Psoas muscle (tissue), 8 donors: ENCODE measurements around the gene ZNF267. TPM values are rescaled to one million over a fixed set of nuclear protein-coding genes. Genes with fewer than 3 reads are reported as not detected.
"Not testable (repeated sequence)": the region's sequence is repeated elsewhere in the genome, so short reads cannot be mapped to it uniquely, and the experiment has no call there.

ENCODE experiments used
- ATAC-seq, 4 donors: fragments of 200-7000 bp; cut with Tn5 transposase; one replicate each; pipeline ENCODE4 v1.9.1; 2020; ENCODE audit warnings: moderate library complexity in 3 of 4, mild to moderate bottlenecking in 2 of 4
- DNase-seq, 2 donors: peaks; one replicate each; pipeline ENCODE4 v3.0.0-alpha.2; 2020
- H3K27ac ChIP-seq: fragments of 200-600 bp; one replicate; pipeline ENCODE4 v1.8.0; 2022
- H3K27me3 ChIP-seq, 3 donors: fragments of 200-600 bp in 1 of 3; one replicate each; pipeline versions ENCODE4 v1.6.1 to v1.8.0; 2013 to 2022; ENCODE audit warnings: low read length in 2 of 3, mild to moderate bottlenecking in 2 of 3, moderate library complexity in 1 of 3; ENCODE audit not compliant: insufficient read depth in 3 of 3
- H3K36me3 ChIP-seq, 2 donors: fragments of 200-600 bp in 1 of 2; one replicate each; pipeline versions ENCODE4 v1.6.1 to v1.8.0; 2013 to 2022; ENCODE audit warnings: low read depth in 1 of 2, mild to moderate bottlenecking in 1 of 2, moderate library complexity in 1 of 2; ENCODE audit not compliant: insufficient read depth in 1 of 2
- H3K4me1 ChIP-seq: fragments of 200-600 bp; one replicate; pipeline ENCODE4 v1.8.0; 2022
- H3K4me3 ChIP-seq: fragments of 200-600 bp; one replicate; pipeline ENCODE4 v1.8.0; 2022; ENCODE audit warnings: mild to moderate bottlenecking
- H3K9me3 ChIP-seq: fragments of 200-600 bp; one replicate; pipeline ENCODE4 v1.8.0; 2022
- WGBS, 3 donors: extraction: QIAGEN DNeasy Blood & Tissue Kit; methylation state at CpG; one replicate each; pipeline versions ENCODE4 v1.1.6 to v1.1.7; 2013; 5-methylcytosine and 5-hydroxymethylcytosine counted together
- intact Hi-C, 2 donors: fragments of 100-400 bp; cut with DNase I; formaldehyde crosslinking; loops; one replicate each; pipeline versions ENCODE4 v1.11.0 to v1.14.2; 2022
- polyA plus RNA-seq, 3 donors: library from polyadenylated mRNA; stranded (reverse); fragments of 200-250 nt; gene quantifications; one replicate each; pipeline ENCODE4 v1.2.3, GENCODE V29; 2013
- total RNA-seq, 4 donors: library from RNA; stranded (reverse); fragmentation: NEBNext Ultra II Directional in 2 of 4; extraction: Animal tissue kit (Norgen Biotek cat#: 25700) in 2 of 4; gene quantifications; one replicate each; pipeline versions ENCODE4 v1.2.1 to v1.2.4, GENCODE V29; 2021 to 2023
- TF ChIP-seq, protein P1 (sequence below): fragments of 200-600 bp; IDR thresholded peaks from one replicate; pipeline ENCODE4 v1.8.0; 2022; ENCODE audit warnings: antibody characterized with exemption
- donor health status: healthy with polysubstance abuse.
- donor health status: DM: no; HTN: no; CAD: no; lungs with moderate emphysema.
- donor health status: Bipolar disorder and iron deficiency.
- donor health status: healthy.
- donor health status: DM: yes; HTN: yes; CAD: no.
- donor health status: DM: no; HTN: no; CAD: no.
- donor health status: DM: no; HTN: no; CAD: no.
- donor health status: DM: yes; HTN: yes; CAD: no.

ZNF267 gene
- total and polyA plus RNA-seq, 7 donors, result 4.1 to 33.2 (median 9.4) TPM

DNA sequence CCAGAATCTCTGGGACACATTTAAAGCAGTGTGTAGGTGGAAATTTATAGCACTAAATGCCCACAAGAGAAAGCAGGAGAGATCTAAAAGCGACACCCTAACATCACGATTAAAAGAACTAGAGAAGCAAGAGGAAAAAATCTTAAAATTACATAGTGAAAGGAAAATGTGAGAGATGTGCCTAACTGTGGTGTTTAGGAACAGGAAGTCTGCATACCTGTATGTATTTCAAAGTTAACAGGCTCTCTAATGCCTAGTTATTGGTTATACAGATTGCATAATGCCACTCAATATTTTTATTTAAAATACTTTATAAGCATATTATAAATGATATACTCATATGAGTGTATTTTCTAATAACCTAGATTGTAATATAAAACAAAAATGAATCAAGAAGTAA, 25.9 kb downstream of the ZNF267 start:
- Histone ChIP-seq H3K4me1 (no peaks in the 10 kb centered on the region), H3K27ac (no peak overlapping the region), H3K9me3 (peaks cover 26% of the 10 kb centered on the region), H3K27me3 (no peaks in the 10 kb centered on the region), H3K36me3 (peaks cover 0 to 24% of the 10 kb centered on the region in 2 donors), H3K4me3 (no peak overlapping the region)
- TF ChIP-seq, protein P1, sequence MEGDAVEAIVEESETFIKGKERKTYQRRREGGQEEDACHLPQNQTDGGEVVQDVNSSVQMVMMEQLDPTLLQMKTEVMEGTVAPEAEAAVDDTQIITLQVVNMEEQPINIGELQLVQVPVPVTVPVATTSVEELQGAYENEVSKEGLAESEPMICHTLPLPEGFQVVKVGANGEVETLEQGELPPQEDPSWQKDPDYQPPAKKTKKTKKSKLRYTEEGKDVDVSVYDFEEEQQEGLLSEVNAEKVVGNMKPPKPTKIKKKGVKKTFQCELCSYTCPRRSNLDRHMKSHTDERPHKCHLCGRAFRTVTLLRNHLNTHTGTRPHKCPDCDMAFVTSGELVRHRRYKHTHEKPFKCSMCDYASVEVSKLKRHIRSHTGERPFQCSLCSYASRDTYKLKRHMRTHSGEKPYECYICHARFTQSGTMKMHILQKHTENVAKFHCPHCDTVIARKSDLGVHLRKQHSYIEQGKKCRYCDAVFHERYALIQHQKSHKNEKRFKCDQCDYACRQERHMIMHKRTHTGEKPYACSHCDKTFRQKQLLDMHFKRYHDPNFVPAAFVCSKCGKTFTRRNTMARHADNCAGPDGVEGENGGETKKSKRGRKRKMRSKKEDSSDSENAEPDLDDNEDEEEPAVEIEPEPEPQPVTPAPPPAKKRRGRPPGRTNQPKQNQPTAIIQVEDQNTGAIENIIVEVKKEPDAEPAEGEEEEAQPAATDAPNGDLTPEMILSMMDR, result no peak
- WGBS, 3 donors, result 92 to 95% (median 95%) methylated on average over 2 of the region's 2 CpGs
- intact Hi-C loops, result no loop called here
- DNase-seq (no peak), ATAC-seq (no peak)

DNA sequence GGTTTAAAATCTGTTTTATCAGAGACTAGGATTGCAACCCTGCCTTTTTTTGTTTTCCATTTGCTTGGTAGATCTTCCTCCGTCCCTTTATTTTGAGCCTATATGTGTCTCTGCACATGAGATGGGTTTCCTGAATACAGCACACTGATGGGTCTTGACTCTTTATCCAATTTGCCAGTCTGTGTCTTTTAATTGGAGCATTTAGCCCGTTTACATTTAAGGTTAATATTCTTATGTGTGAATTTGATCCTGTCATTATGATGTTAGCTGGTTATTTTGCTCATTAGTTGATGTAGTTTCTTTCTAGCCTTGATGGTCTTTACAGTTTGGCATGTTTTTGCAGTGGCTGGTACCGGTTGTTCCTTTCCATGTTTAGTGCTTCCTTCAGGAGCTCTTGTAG, 31.0 kb downstream of the ZNF267 start:
- WGBS, 3 donors, result 96 to 99% (median 96%) methylated on average over 3 of the region's 3 CpGs
- peaks cover 31% of the 10 kb centered on the region for H3K9me3 ChIP-seq
- H3K4me1 ChIP-seq, H3K4me3 ChIP-seq, H3K36me3 ChIP-seq, H3K27me3 ChIP-seq, H3K27ac ChIP-seq, intact Hi-C loops, ATAC-seq, DNase-seq: not testable (repeated sequence)

DNA sequence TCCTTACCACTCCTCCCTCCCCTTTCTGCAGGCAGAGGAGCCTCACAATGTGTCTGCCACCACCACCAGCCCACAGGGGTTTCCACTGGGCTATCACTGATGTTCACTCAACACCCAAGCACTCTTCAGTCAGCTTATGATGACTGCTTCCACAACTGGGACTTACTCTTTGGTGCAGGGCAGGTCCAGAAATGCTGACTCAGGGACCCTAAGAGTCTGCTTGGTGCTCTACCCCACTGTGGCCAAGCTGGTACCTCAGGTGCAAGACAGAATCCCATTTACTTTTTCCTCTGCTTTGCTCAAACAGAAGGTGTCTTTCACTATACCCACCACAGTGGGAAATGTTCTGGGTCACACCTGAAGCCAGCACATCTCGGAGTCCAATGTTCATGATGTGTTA, 40.1 kb downstream of the ZNF267 start:
- peaks cover 26 to 30% of the 10 kb centered on the region in 2 donors for H3K36me3 ChIP-seq
- intact Hi-C loops, result no loop called here
- no peaks in the 10 kb centered on the region for H3K27me3 ChIP-seq
- ATAC-seq (no peak), DNase-seq (no peak)
- peaks cover 89% of the 10 kb centered on the region for H3K9me3 ChIP-seq
- 96 to 100% (median 100%) methylated on average over 1 of the region's 1 CpG for WGBS, 3 donors
- H3K27ac ChIP-seq, result no peak overlapping the region
- H3K4me1 ChIP-seq, result no peaks in the 10 kb centered on the region
- no peak overlapping the region for H3K4me3 ChIP-seq
- TF ChIP-seq, protein P1, result no peak

DNA sequence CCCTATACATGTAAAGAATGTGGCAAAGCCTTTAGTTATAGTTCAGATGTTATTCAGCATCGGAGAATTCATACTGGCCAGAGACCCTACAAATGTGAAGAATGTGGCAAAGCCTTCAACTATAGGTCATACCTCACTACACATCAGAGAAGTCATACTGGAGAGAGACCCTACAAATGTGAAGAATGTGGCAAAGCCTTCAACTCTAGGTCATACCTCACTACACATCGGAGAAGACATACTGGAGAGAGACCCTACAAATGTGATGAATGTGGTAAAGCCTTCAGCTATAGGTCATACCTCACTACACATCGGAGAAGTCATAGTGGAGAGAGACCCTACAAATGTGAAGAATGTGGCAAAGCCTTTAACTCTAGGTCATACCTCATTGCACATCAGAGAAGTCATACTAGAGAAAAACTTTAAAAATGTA, 42.5 kb downstream of the ZNF267 start:
- 98 to 99% (median 98%) methylated on average over 3 of the region's 3 CpGs for WGBS, 3 donors
- DNase-seq, result no peak
- intact Hi-C loops, result no loop called here
- H3K9me3 ChIP-seq, result peaks cover 94% of the 10 kb centered on the region
- no peaks in the 10 kb centered on the region for H3K4me1 ChIP-seq
- TF ChIP-seq, protein P1, result no peak
- no peaks in the 10 kb centered on the region for H3K27me3 ChIP-seq
- no peak overlapping the region for H3K4me3 ChIP-seq
- no peak for ATAC-seq
- no peak overlapping the region for H3K27ac ChIP-seq
- H3K36me3 ChIP-seq, result peaks cover 26 to 30% of the 10 kb centered on the region in 2 donors

DNA sequence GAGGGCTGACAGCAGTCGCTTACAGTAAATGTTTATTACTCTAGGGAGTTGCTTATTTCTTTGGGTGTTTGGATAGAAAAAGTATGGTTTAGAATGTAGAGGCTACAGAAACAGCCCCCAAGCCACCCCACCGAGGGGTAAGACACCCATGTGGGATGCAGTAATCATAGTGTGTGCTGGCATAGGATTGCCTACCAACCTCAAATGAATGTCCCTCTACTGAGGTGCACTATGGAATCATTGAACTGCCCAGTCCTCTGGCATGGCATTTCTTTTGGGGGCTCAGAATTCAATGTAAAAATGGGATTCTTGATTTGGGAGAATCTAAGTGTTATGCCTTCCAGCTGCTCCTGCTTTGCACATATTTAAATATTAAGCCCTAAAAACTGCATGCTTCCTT, 46.8 kb downstream of the ZNF267 start:
- peaks cover 10 to 12% of the 10 kb centered on the region in 2 donors for H3K36me3 ChIP-seq
- TF ChIP-seq, protein P1, result no peak
- intact Hi-C loops, result no loop called here
- WGBS, 3 donors, result 92 to 96% (median 93%) methylated on average over 2 of the region's 2 CpGs
- H3K4me1 ChIP-seq, result no peaks in the 10 kb centered on the region
- no peak for ATAC-seq
- H3K9me3 ChIP-seq, result peaks cover 59% of the 10 kb centered on the region
- no peak overlapping the region for H3K27ac ChIP-seq
- no peak for DNase-seq
- H3K27me3 ChIP-seq, result no peaks in the 10 kb centered on the region
- H3K4me3 ChIP-seq, result no peak overlapping the region

DNA sequence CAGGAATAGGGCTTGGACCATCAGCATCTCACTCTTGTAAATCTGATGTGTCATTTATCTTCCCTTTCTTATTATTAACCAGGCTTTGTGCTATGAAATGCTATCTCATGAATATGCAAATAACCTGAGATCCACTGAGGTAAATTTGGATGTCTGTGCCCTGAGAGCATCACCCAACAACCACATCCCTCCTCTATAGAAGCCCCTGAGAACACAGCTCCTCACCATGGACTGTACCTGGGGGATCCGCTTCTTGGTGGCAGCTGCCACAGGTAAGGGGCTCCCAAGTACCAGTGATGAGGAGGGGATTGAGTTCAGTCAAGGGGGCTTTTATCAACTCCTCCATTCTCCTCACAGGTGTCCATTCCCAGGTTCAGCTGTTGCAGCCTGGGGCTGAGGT, 78.2 kb downstream of the ZNF267 start:
- H3K4me1 ChIP-seq, H3K27me3 ChIP-seq, ATAC-seq, intact Hi-C loops, H3K27ac ChIP-seq, DNase-seq, H3K36me3 ChIP-seq, H3K9me3 ChIP-seq, H3K4me3 ChIP-seq: not testable (repeated sequence)
- 88 to 100% (median 100%) methylated on average over 1 of the region's 1 CpG for WGBS, 3 donors

DNA sequence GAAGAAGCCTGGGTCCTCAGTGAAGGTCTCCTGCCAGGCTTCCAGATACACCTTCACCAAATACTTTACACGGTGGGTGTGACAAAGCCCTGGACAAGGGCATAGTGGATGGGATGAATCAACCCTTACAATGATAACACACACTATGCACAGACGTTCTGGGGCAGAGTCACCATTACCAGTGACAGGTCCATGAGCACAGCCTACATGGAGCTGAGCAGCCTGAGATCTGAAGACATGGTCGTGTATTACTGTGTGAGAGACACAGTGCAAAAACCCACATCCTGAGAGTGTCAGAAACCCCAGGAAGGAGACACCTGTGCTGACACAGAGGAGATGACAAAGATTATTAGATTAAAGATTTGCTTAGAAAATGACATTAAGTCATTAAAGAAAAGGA, 78.6 kb downstream of the ZNF267 start:
- H3K4me3 ChIP-seq, ATAC-seq, H3K9me3 ChIP-seq, H3K36me3 ChIP-seq, H3K27ac ChIP-seq, DNase-seq, intact Hi-C loops, H3K4me1 ChIP-seq, H3K27me3 ChIP-seq: not testable (repeated sequence)
- WGBS, 3 donors, result 20 to 28% (median 21%) methylated on average over 2 of the region's 3 CpGs

DNA sequence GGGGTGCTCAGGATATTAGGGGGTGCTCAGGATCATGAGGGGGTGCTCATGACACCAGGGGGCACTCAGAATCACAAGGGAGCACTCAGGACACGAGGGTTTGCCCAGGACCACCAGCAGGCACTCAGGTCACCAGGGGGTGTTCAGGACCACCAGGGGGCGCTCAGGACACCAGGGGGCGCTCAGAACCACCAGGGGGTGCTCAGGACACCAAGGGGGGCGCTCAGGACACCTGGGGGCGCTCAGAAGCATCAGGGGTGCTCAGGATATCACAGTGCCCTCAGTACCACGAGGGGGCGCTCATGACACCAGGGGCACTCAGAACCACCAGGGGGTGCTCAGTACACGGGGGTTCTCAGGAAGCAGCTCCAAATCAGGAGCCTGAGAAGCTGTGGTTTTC, 82.6 kb downstream of the ZNF267 start:
- DNase-seq, H3K4me1 ChIP-seq, H3K4me3 ChIP-seq, H3K36me3 ChIP-seq, H3K27ac ChIP-seq, H3K27me3 ChIP-seq, H3K9me3 ChIP-seq, intact Hi-C loops, ATAC-seq: not testable (repeated sequence)
- WGBS, 3 donors, result 27 to 68% (median 32%) methylated on average over 2 to 7 of the region's 8 CpGs
